Transverse colon (tissue), 4 donors: ENCODE measurements around the gene HDGF. TPM values are rescaled to one million over a fixed set of nuclear protein-coding genes. Genes with fewer than 3 reads are reported as not detected.

Experiments
- DNase-seq: peaks from one replicate; pipeline ENCODE4 v3.0.0-alpha.2; 2019
- H3K27ac ChIP-seq, 4 donors: fragments of 200-600 bp; sonication (generic); 2 replicates each; pipeline ENCODE4 v1.5.1; 2016 to 2018; ENCODE audit warnings: inconsistent platforms in 4 of 4
- H3K27me3 ChIP-seq: fragments of 200-600 bp; sonication (generic); 2 replicates; pipeline ENCODE4 v1.5.1; 2017; ENCODE audit warnings: inconsistent platforms
- H3K36me3 ChIP-seq, 4 donors: fragments of 200-600 bp; sonication (generic); 2 replicates each; pipeline ENCODE4 v1.5.1; 2017 to 2019; ENCODE audit warnings: inconsistent platforms in 4 of 4
- H3K4me1 ChIP-seq, 4 donors: fragments of 200-600 bp; sonication (generic); 2 replicates each; pipeline ENCODE4 v1.5.1; 2017 to 2020; ENCODE audit warnings: inconsistent platforms in 4 of 4
- H3K4me3 ChIP-seq, 4 donors: fragments of 200-600 bp; sonication (generic); 1 replicate in 1 of 4; 2 replicates in 3 of 4; pipeline versions ENCODE4 v1.5.1 to v1.6.1; 2017 to 2019; ENCODE audit warnings: inconsistent platforms in 4 of 4
- H3K9me3 ChIP-seq, 2 donors: fragments of 200-600 bp; sonication (generic); 2 replicates each; pipeline ENCODE4 v1.5.1; 2017 to 2019; ENCODE audit warnings: inconsistent platforms in 2 of 2
- CTCF ChIP-seq, 5 experiments: fragments of 200-600 bp in 3 of 5; fragments of 450-650 bp in 2 of 5; sonication (generic) in 3 of 5; IDR thresholded peaks; 1 replicate in 2 of 5; 2 replicates in 3 of 5; pipeline ENCODE4 v1.5.1; 2016 to 2017; ENCODE audit warnings: antibody characterized with exemption in 5 of 5, inconsistent platforms in 3 of 5, mild to moderate bottlenecking in 2 of 5, moderate library complexity in 1 of 5
- EP300 ChIP-seq: sonication (generic); formaldehyde crosslinking; IDR thresholded peaks from one replicate; pipeline ENCODE4 v1.6.1; 2017; ENCODE audit warnings: antibody characterized with exemption, low read depth
- POLR2A ChIP-seq: fragments of 450-650 bp; IDR thresholded peaks from one replicate; pipeline ENCODE4 v1.6.1; 2016; ENCODE audit warnings: antibody characterized with exemption, mild to moderate bottlenecking, moderate library complexity
- POLR2AphosphoS5 ChIP-seq, 3 donors: sonication (generic); formaldehyde crosslinking; IDR thresholded peaks; one replicate each; pipeline ENCODE4 v1.6.1; 2016; ENCODE audit warnings: antibody characterized with exemption in 3 of 3
- WGBS, 2 donors: methylation state at CpG; one replicate each; pipeline ENCODE4 v1.1.5; 2018; ENCODE audit warnings: low coverage in 1 of 2; 5-methylcytosine and 5-hydroxymethylcytosine counted together
- in situ Hi-C, 4 donors: fragments of 200-750 bp; cut with MboI; loops; one replicate each; pipeline versions ENCODE4 v1.15.0 to v1.15.1; 2017; ENCODE audit warnings: low sequenced_read_pairs in 3 of 4, low pct_ligation_motif_present in 1 of 4, low pct_unique_long_range_greater_than_20kb in 1 of 4
- intact Hi-C: fragments of 100-400 bp; cut with DNase I; formaldehyde crosslinking; loops from one replicate; pipeline ENCODE4 v1.15.1; 2023; ENCODE audit warnings: low total_unique reads
- total RNA-seq, 4 donors: library from RNA; depleted of rRNA; stranded (reverse); fragments of >200 nt; gene quantifications; one replicate each; pipeline ENCODE4 v1.1.0, GENCODE V29; 2016

Gene HDGF
- total RNA-seq, 4 donors from 2014 or later, result 150 to 204 (median 179) TPM

GRCh38 chr1:156738916-156739315 lies 12.6 kb downstream of the HDGF start:
- Histone ChIP-seq H3K27ac (no peak overlapping the region), H3K36me3 (peaks cover 0 to 21% (median 2%) of the 10 kb centered on the region in 4 donors), H3K27me3 (no peaks in the 10 kb centered on the region), H3K4me1 (peaks cover 11 to 22% (median 12%) of the 10 kb centered on the region in 4 donors), H3K4me3 (no peak overlapping the region), H3K9me3 (no peaks in the 10 kb centered on the region)
- intact Hi-C loops (no loop called here), in situ Hi-C loops (no loop called here)
- no peak for TF ChIP-seq POLR2A
- TF ChIP-seq CTCF (IDR thresholded peaks at IDR 0.05), result no peak
- no peak for TF ChIP-seq POLR2AphosphoS5 (IDR thresholded peaks at IDR 0.05)
- TF ChIP-seq EP300, result no peak
- WGBS, 2 donors, result 68% methylated on average over 2 of the region's 2 CpGs; no CpG with 5 or more reads in 1 of the 2 donors
- no peak for DNase-seq

DNA sequence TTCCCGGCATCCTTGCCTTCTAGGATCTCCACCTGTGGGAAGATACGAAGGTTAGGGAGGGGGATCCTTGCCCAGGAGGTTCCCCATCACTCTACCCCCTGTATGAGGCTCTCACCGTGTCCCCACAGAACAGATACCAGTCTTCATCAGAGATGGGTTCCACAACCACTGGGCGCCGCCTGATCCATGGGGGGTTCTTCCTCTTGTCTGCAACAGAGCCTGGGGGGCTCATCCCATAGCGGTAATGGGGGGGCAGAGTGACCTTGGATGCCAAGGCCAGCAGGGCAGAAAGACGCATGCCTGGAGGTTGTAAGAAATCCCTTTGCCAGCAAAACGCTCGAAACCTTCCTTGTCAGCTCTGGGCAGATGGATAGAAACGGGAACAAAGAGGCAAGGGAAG lies 13.1 kb downstream of the HDGF start:
- Histone ChIP-seq H3K4me3 (no peak overlapping the region), H3K27ac (no peak overlapping the region), H3K27me3 (no peaks in the 10 kb centered on the region), H3K4me1 (peaks cover 11 to 22% (median 12%) of the 10 kb centered on the region in 4 donors), H3K36me3 (peaks cover 0 to 25% (median 0%) of the 10 kb centered on the region in 4 donors), H3K9me3 (no peaks in the 10 kb centered on the region)
- in situ Hi-C loops, result no loop called here
- intact Hi-C loops, result no loop called here
- TF ChIP-seq CTCF (IDR thresholded peaks at IDR 0.05) (no peak), POLR2AphosphoS5 (IDR thresholded peaks at IDR 0.05) (no peak), POLR2A (no peak), EP300 (no peak)
- WGBS, 2 donors, result 89 to 90% methylated on average over 6 to 10 of the region's 10 CpGs
- no peak for DNase-seq

- intact Hi-C loops (no loop called here), in situ Hi-C loops (no loop called here)
- no peaks in the 10 kb centered on the region for H3K9me3 ChIP-seq
- DNase-seq, result no peak
- WGBS, 2 donors, result 94% methylated on average over 20 of the region's 20 CpGs; no CpG with 5 or more reads in 1 of the 2 donors
- H3K27ac ChIP-seq, result no peak overlapping the region
- no peak overlapping the region for H3K4me3 ChIP-seq
- TF ChIP-seq CTCF (IDR thresholded peaks at IDR 0.05) (no peak), POLR2AphosphoS5 (IDR thresholded peaks at IDR 0.05) (no peak), POLR2A (no peak), EP300 (no peak)
- no peaks in the 10 kb centered on the region for H3K27me3 ChIP-seq
- peaks cover 0 to 20% (median 0%) of the 10 kb centered on the region in 4 donors for H3K36me3 ChIP-seq
- H3K4me1 ChIP-seq, result peaks cover 0 to 7% (median 1%) of the 10 kb centered on the region in 4 donors
Observed at GRCh38 chr1:156733989-156734584, 17.4 kb downstream of the HDGF start.

DNA sequence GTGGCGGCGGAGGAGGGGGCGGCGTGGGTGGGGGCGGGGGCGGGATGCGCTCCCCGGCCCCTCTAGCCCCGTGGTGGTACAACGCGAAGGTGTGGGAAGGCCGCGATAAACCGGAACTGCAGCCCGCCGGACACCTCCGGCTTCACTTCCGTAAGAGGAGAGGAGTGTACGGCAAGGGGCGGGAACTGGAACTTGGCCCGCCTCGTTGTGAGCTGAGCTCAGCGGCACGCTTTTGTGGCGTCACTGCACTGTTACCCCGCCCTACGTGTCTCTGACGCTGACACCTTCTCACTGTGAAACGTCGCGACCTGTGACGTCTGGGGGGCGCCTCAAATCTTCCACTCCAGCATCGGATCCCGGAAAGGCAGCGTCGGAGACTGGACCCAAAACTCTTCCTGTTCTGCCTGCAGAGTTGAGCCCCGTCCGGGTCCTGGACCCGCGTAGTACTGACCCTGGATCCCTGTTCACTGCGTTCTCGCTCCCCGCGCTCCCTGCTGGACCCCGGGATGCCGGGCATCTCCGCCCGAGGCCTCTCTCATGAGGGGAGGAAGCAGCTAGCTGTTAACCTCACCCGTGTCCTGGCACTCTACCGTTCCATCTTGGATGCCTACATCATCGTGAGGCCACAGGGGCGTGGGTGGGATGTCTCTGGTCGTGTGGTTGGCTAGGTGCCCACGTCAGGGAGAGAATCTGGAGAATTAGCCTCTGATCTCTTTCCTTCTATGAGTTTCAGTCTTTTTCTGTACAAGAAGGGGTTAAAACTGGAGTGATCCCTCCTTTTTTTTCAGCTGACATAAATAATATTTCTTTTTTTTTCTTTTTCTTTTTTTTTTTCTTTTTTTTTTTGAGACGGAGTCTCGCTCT lies 22.6 kb downstream of the HDGF start, which contains the start of gene ISG20L2:
ISG20L2 (minus strand) TSS at position 168 of the 864 bp plus-strand sequence. CDS start 1,114 bp downstream, outside the sequence.
- intact Hi-C loops (no loop called here), in situ Hi-C loops (no loop called here)
- peak within 1 kb of the TSS; percentile 71 to 90 (median 75) for H3K4me3 ChIP-seq
- peaks cover 25 to 46% (median 38%) of the 10 kb centered on the region in 4 donors for H3K4me1 ChIP-seq
- H3K27me3 ChIP-seq, result no peaks in the 10 kb centered on the region
- 0% methylated on average over 3 to 47 of the region's 57 CpGs for WGBS, 2 donors
- peak; percentile 98 for DNase-seq
- TF ChIP-seq CTCF (IDR thresholded peaks at IDR 0.05) (peak in 1 of 5 experiments; percentile 11), POLR2AphosphoS5 (IDR thresholded peaks at IDR 0.05) (peak; percentile 31 to 90 (median 88)), EP300 (no peak), POLR2A (peak; percentile 46)
- no peaks in the 10 kb centered on the region for H3K9me3 ChIP-seq
- peak within 1 kb of the TSS; percentile 89 to 98 (median 94) for H3K27ac ChIP-seq
- peaks cover 0 to 17% (median 2%) of the 10 kb centered on the region in 4 donors for H3K36me3 ChIP-seq
